HG03060 (cell line): ENCODE measurements around the gene FPR1.

Experiments used
- ATAC-seq: cut with Tn5 transposase; IDR thresholded peaks from one replicate; pipeline ENCODE4 v1.9.1; 2021; ENCODE audit warnings: low read depth, moderate number of reproducible peaks; ENCODE audit not compliant: unreplicated experiment

FPR1 gene

GRCh38 chr19:51751655-51752054, at the start of gene FPR1:
FPR1 (minus strand) TSS chr19:51751878; CDS start chr19:51746994, 4,884 bp downstream.
- ATAC-seq = no peak

GRCh38 chr19:51800473-51801244, 49.0 kb upstream of the FPR1 start:
- ATAC-seq = no peak

- ATAC-seq = no peak
These were observed 48.2 kb upstream of the FPR1 start for GRCh38 chr19:51799774-51800472.

- ATAC-seq = no peak
These were observed 47.5 kb upstream of the FPR1 start for GRCh38 chr19:51799034-51799773.

GRCh38 chr19:51798062-51798461, 46.4 kb upstream of the FPR1 start:
- ATAC-seq = no peak

GRCh38 chr19:51797480-51797879, 45.8 kb upstream of the FPR1 start:
- ATAC-seq = no peak

GRCh38 chr19:51796195-51796679, 44.6 kb upstream of the FPR1 start:
- ATAC-seq = no peak

GRCh38 chr19:51794885-51795490, 43.3 kb upstream of the FPR1 start, which contains the start of gene FPR3:
FPR3 (plus strand) TSS chr19:51795157; CDS start chr19:51823749, 28,592 bp downstream.
- no peak for ATAC-seq

GRCh38 chr19:51793994-51794393, 42.3 kb upstream of the FPR1 start:
- ATAC-seq = no peak

- ATAC-seq = no peak
These were observed 41.3 kb upstream of the FPR1 start for GRCh38 chr19:51792932-51793331.

- no peak for ATAC-seq
These were observed 37.5 kb upstream of the FPR1 start for GRCh38 chr19:51789061-51789795.

GRCh38 chr19:51788029-51788428, 36.4 kb upstream of the FPR1 start:
- no peak for ATAC-seq

- ATAC-seq = no peak
These were observed 35.2 kb upstream of the FPR1 start for GRCh38 chr19:51786646-51787494.

GRCh38 chr19:51784922-51785690, 33.4 kb upstream of the FPR1 start:
- ATAC-seq = no peak

GRCh38 chr19:51784109-51784785, 32.6 kb upstream of the FPR1 start:
- ATAC-seq = no peak

GRCh38 chr19:51783372-51783771, 31.7 kb upstream of the FPR1 start:
- ATAC-seq = no peak

- ATAC-seq = no peak
These were observed 30.3 kb upstream of the FPR1 start for GRCh38 chr19:51781999-51782398.

- no peak for ATAC-seq
These were observed 28.6 kb upstream of the FPR1 start for GRCh38 chr19:51780270-51780669.
